Gastrocnemius medialis (tissue), 4 donors: ENCODE results near the gene PLPP3. TPM values are rescaled to one million over a fixed set of nuclear protein-coding genes. Genes with fewer than 3 reads are reported as not detected.
A peak's percentile ranks its signal among the peaks of the same experiment; 100 is the strongest.

ENCODE experiments used
- ATAC-seq, 2 donors: fragments of 150-250 bp; one replicate each; pipeline ENCODE4 v1.9.1; 2016
- DNase-seq, 2 donors: peaks; one replicate each; pipeline ENCODE4 v3.0.0-alpha.2; 2019
- H3K27ac ChIP-seq, 4 donors: fragments of 200-600 bp; sonication (generic); 1 replicate in 1 of 4; 2 replicates in 3 of 4; pipeline ENCODE4 v1.5.1; 2016 to 2018; ENCODE audit warnings: mild to moderate bottlenecking in 2 of 4, moderate library complexity in 1 of 4
- H3K27me3 ChIP-seq, 3 donors: fragments of 200-600 bp; sonication (generic) in 2 of 3; 1 replicate in 1 of 3; 2 replicates in 2 of 3; pipeline versions ENCODE4 v1.5.1 to v1.6.0; 2016 to 2019; ENCODE audit warnings: mild to moderate bottlenecking in 1 of 3, moderate library complexity in 1 of 3
- H3K36me3 ChIP-seq, 2 donors: fragments of 200-600 bp; sonication (generic) in 1 of 2; one replicate each; pipeline ENCODE4 v1.5.1; 2017 to 2018
- H3K4me1 ChIP-seq, 2 donors: fragments of 200-600 bp; sonication (generic) in 1 of 2; one replicate each; pipeline ENCODE4 v1.5.1; 2016 to 2017; ENCODE audit warnings: mild to moderate bottlenecking in 2 of 2
- H3K4me3 ChIP-seq, 4 donors: fragments of 200-600 bp; sonication (generic) in 3 of 4; 1 replicate in 1 of 4; 2 replicates in 3 of 4; pipeline ENCODE4 v1.5.1; 2016 to 2019; ENCODE audit warnings: mild to moderate bottlenecking in 2 of 4
- H3K9me3 ChIP-seq, 3 donors: fragments of 200-600 bp; sonication (generic) in 2 of 3; 1 replicate in 1 of 3; 2 replicates in 2 of 3; pipeline ENCODE4 v1.5.1; 2016 to 2019
- POLR2A ChIP-seq, 2 donors: fragments of 450-650 bp; IDR thresholded peaks; one replicate each; pipeline ENCODE4 v1.6.1; 2017; ENCODE audit warnings: antibody characterized with exemption in 2 of 2, mild to moderate bottlenecking in 2 of 2, moderate library complexity in 2 of 2
- in situ Hi-C, 4 donors: fragments of 200-750 bp; cut with MboI; loops; one replicate each; pipeline versions ENCODE4 v1.15.0 to v1.8.0; 2017; ENCODE audit warnings: low sequenced_read_pairs in 4 of 4
- intact Hi-C: fragments of 100-400 bp; cut with DNase I; formaldehyde crosslinking; loops from one replicate; pipeline ENCODE4 v1.15.1; 2023; ENCODE audit warnings: low total_unique reads
- total RNA-seq, 4 donors: library from RNA; depleted of rRNA; stranded (reverse); fragments of >200 nt; gene quantifications; one replicate each; pipeline versions ENCODE4 v1.1.0 to v1.2.3, GENCODE V29; 2016
- TF ChIP-seq, protein P1 (sequence below), 5 experiments: fragments of 450-650 bp in 3 of 5; fragments of 200-600 bp in 2 of 5; sonication (generic) in 2 of 5; IDR thresholded peaks in 4 of 5; conservative IDR thresholded peaks in 1 of 5; 1 replicate in 4 of 5; 2 replicates in 1 of 5; pipeline ENCODE4 v1.5.1; 2016 to 2019; ENCODE audit warnings: antibody characterized with exemption in 5 of 5, mild to moderate bottlenecking in 3 of 5, moderate library complexity in 3 of 5

PLPP3 gene
- total RNA-seq, 4 donors from 2014 or later, result 53.2 to 71.5 (median 55.5) TPM

DNA sequence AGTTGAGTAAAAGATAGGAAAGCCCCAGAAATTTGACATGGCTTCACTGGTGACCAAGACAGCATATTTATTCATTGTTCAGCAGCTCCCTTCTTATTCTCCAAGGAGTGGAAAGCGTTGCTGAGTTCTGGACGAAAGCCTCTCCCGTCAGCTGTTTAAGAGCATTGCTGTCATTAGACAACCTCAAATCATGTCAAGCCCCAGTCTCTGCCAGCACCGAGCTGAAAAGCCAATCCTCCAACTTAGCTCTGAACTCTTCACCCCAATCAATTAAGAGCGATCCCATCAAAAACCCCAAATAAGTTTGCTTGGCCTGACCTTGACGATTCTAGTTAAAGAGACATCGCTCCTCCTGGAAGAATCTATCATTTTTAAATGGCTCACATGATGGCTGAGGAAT, 110.8 kb downstream of the PLPP3 start:
- intact Hi-C loops, result no loop called here

DNA sequence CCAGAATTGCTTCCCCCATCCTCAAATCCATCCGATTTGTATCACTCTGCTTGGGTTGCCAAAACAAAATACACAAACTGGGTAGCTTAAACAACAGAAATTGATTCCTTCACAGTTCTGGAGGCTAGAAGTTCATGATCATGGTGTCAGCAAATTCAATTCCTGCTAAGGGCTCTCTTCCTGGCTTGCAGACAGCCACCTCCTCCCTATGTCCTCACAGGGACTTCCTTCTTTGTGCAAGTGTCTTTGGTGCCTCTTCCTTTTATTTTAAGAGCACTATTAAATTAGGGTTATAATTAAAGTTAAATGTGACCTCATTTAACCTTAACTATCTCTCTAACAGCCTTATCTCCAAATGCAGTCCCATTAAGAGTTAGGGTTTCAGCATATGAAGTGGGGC, 112.8 kb downstream of the PLPP3 start:
- intact Hi-C loops, result no loop called here
- no peak for TF ChIP-seq POLR2A (IDR thresholded peaks at IDR 0.05)
- TF ChIP-seq, protein P1, sequence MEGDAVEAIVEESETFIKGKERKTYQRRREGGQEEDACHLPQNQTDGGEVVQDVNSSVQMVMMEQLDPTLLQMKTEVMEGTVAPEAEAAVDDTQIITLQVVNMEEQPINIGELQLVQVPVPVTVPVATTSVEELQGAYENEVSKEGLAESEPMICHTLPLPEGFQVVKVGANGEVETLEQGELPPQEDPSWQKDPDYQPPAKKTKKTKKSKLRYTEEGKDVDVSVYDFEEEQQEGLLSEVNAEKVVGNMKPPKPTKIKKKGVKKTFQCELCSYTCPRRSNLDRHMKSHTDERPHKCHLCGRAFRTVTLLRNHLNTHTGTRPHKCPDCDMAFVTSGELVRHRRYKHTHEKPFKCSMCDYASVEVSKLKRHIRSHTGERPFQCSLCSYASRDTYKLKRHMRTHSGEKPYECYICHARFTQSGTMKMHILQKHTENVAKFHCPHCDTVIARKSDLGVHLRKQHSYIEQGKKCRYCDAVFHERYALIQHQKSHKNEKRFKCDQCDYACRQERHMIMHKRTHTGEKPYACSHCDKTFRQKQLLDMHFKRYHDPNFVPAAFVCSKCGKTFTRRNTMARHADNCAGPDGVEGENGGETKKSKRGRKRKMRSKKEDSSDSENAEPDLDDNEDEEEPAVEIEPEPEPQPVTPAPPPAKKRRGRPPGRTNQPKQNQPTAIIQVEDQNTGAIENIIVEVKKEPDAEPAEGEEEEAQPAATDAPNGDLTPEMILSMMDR (IDR thresholded peaks at IDR 0.05 in 4 of 5, conservative IDR thresholded peaks at IDR 0.05 in 1 of 5), result no peak
- no peaks in the 10 kb centered on the region for H3K36me3 ChIP-seq
- no peak overlapping the region for H3K4me3 ChIP-seq
- DNase-seq (no peak), ATAC-seq (no peak)
- H3K27ac ChIP-seq, result no peak overlapping the region
- in situ Hi-C loops, result no loop called here
- no peaks in the 10 kb centered on the region for H3K9me3 ChIP-seq
- no peaks in the 10 kb centered on the region for H3K27me3 ChIP-seq
- H3K4me1 ChIP-seq, result peaks cover 0 to 3% of the 10 kb centered on the region in 2 donors

More for the DNA sequence above, 110.8 kb downstream of the PLPP3 start:
- H3K4me3 ChIP-seq, result peak overlapping the region in 2 of 4 donors; percentile 0 to 31
- H3K36me3 ChIP-seq, result no peaks in the 10 kb centered on the region
- peak; percentile 46 to 78 for ATAC-seq
- no peaks in the 10 kb centered on the region for H3K9me3 ChIP-seq
- no peaks in the 10 kb centered on the region for H3K27me3 ChIP-seq
- H3K27ac ChIP-seq, result peak overlapping the region in 1 of 4 donors; percentile 18
- peaks cover 0 to 3% of the 10 kb centered on the region in 2 donors for H3K4me1 ChIP-seq
- no peak for DNase-seq
- TF ChIP-seq, protein P1 (IDR thresholded peaks at IDR 0.05 in 4 of 5, conservative IDR thresholded peaks at IDR 0.05 in 1 of 5), result no peak
- no peak for TF ChIP-seq POLR2A (IDR thresholded peaks at IDR 0.05)
- in situ Hi-C loops, result no loop called here

DNA sequence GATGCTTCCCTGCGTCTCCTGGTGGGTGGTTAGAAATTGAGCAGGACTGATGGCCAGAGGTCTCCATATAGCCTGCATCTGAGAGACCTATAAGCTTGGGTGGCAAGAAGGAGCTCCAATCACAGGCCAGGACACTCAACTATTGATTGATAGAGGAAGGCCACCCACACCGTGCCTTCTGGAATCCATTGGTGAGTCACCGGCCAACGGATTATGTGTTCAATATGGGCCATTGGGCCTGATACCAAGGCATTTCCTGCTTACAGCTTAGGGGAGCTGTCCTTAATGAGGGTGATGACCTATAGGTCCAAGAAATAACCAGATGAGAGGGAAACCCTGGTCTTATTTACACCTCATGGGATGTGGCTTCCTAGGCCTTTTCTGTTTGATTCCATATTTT, 115.1 kb downstream of the PLPP3 start:
- TF ChIP-seq POLR2A (IDR thresholded peaks at IDR 0.05), result no peak
- TF ChIP-seq, protein P1 (IDR thresholded peaks at IDR 0.05 in 4 of 5, conservative IDR thresholded peaks at IDR 0.05 in 1 of 5), result no peak
- in situ Hi-C loops (no loop called here), intact Hi-C loops (no loop called here)
- H3K4me1 ChIP-seq, result no peaks in the 10 kb centered on the region
- no peaks in the 10 kb centered on the region for H3K9me3 ChIP-seq
- DNase-seq, result no peak
- H3K36me3 ChIP-seq, result no peaks in the 10 kb centered on the region
- no peak overlapping the region for H3K27ac ChIP-seq
- no peak for ATAC-seq
- no peaks in the 10 kb centered on the region for H3K27me3 ChIP-seq
- H3K4me3 ChIP-seq, result no peak overlapping the region

DNA sequence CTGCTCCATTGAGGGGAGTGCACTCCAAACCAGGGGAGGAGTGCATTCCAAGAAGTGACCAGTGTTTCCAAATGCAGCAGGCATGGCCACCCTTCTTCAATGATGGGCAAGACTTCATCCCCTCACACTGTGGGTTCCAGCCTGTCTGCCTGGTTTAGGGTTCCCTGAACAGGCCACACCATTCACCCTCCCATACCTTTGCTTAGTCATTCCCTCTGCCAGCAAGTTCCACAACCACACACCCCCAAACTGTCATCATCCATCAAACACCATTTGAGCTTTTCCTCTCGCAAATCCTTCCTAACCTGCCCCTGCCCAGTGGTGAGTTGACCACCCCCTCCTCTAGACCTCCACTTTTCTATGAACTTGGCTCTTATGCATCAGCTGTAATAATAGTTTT, 116.0 kb downstream of the PLPP3 start:
- in situ Hi-C loops, result no loop called here
- no peaks in the 10 kb centered on the region for H3K27me3 ChIP-seq
- DNase-seq (no peak), ATAC-seq (no peak)
- intact Hi-C loops, result no loop called here
- H3K4me3 ChIP-seq, result no peak overlapping the region
- no peaks in the 10 kb centered on the region for H3K9me3 ChIP-seq
- no peak for TF ChIP-seq POLR2A (IDR thresholded peaks at IDR 0.05)
- TF ChIP-seq, protein P1 (IDR thresholded peaks at IDR 0.05 in 4 of 5, conservative IDR thresholded peaks at IDR 0.05 in 1 of 5), result no peak
- no peaks in the 10 kb centered on the region for H3K4me1 ChIP-seq
- H3K27ac ChIP-seq, result no peak overlapping the region
- no peaks in the 10 kb centered on the region for H3K36me3 ChIP-seq

DNA sequence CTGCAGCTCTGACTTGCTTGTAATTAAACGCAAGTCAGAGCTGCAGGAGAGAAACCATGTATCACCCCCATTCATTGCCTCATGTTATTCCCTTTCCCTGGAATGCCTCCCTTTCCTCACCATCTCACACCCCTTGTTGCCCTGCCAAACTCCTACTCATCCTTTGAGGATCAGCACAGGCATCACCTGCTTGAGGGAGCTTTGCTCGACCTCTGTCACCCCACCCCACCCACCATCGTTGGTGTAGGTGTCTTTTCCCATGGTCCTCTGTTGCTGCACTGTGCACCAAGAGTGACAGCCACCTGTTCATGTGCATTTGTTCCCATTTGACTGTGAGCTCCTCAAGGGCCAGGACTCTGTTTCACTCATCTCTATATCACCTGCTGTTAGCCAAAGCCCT, 117.2 kb downstream of the PLPP3 start:
- TF ChIP-seq, protein P1 (IDR thresholded peaks at IDR 0.05 in 4 of 5, conservative IDR thresholded peaks at IDR 0.05 in 1 of 5), result no peak
- TF ChIP-seq POLR2A (IDR thresholded peaks at IDR 0.05), result no peak
- Histone ChIP-seq H3K4me1 (no peaks in the 10 kb centered on the region), H3K27me3 (no peaks in the 10 kb centered on the region), H3K36me3 (no peaks in the 10 kb centered on the region), H3K9me3 (no peaks in the 10 kb centered on the region), H3K27ac (no peak overlapping the region), H3K4me3 (no peak overlapping the region)
- intact Hi-C loops, result no loop called here
- no peak for ATAC-seq
- in situ Hi-C loops, result no loop called here
- DNase-seq, result no peak
